Fibroblast of skin of right biceps (primary cell): Measurements from ENCODE around the gene SH3BP4.

Experiments used
- DNase-seq: peaks from one replicate; pipeline ENCODE4 v3.0.0-alpha.2; 2013

Gene SH3BP4

GRCh38 chr2:234983011-234983726 lies 31.4 kb downstream of the SH3BP4 start:
- no peak for DNase-seq

GRCh38 chr2:234985608-234986245 lies 33.9 kb downstream of the SH3BP4 start:
- DNase-seq, result no peak

- peak; percentile 38 for DNase-seq
These were observed 34.6 kb downstream of the SH3BP4 start for GRCh38 chr2:234986390-234986789.

- no peak for DNase-seq
These were observed 35.3 kb downstream of the SH3BP4 start for GRCh38 chr2:234986876-234987720.

GRCh38 chr2:234987754-234988153 lies 35.9 kb downstream of the SH3BP4 start:
- no peak for DNase-seq

- no peak for DNase-seq
These were observed 36.7 kb downstream of the SH3BP4 start for GRCh38 chr2:234988491-234988890.

- no peak for DNase-seq
These were observed 37.4 kb downstream of the SH3BP4 start for GRCh38 chr2:234989183-234989701.

- no peak for DNase-seq
These were observed 38.5 kb downstream of the SH3BP4 start for GRCh38 chr2:234990300-234990699.

- DNase-seq, result peak; percentile 45
These were observed 39.5 kb downstream of the SH3BP4 start for GRCh38 chr2:234991290-234991689.

GRCh38 chr2:234991793-234992192 lies 40.0 kb downstream of the SH3BP4 start:
- DNase-seq, result peak; percentile 42

GRCh38 chr2:234992196-234992595 lies 40.4 kb downstream of the SH3BP4 start:
- DNase-seq, result no peak

- DNase-seq, result no peak
These were observed 41.0 kb downstream of the SH3BP4 start for GRCh38 chr2:234992624-234993349.

- DNase-seq, result no peak
These were observed 41.7 kb downstream of the SH3BP4 start for GRCh38 chr2:234993541-234993981.

- DNase-seq, result no peak
These were observed 42.9 kb downstream of the SH3BP4 start for GRCh38 chr2:234994438-234995321.

- no peak for DNase-seq
These were observed 43.7 kb downstream of the SH3BP4 start for GRCh38 chr2:234995332-234996068.

- peak; percentile 93 for DNase-seq
These were observed 44.5 kb downstream of the SH3BP4 start for GRCh38 chr2:234996069-234996940.

GRCh38 chr2:234996941-234997270 lies 45.1 kb downstream of the SH3BP4 start:
- DNase-seq, result no peak

- no peak for DNase-seq
These were observed 45.6 kb downstream of the SH3BP4 start for GRCh38 chr2:234997389-234997788.

- peak; percentile 36 for DNase-seq
These were observed 46.8 kb downstream of the SH3BP4 start for GRCh38 chr2:234998404-234999211.
